Measurements from ENCODE around the gene TSACC.

Gene TSACC

DNA sequence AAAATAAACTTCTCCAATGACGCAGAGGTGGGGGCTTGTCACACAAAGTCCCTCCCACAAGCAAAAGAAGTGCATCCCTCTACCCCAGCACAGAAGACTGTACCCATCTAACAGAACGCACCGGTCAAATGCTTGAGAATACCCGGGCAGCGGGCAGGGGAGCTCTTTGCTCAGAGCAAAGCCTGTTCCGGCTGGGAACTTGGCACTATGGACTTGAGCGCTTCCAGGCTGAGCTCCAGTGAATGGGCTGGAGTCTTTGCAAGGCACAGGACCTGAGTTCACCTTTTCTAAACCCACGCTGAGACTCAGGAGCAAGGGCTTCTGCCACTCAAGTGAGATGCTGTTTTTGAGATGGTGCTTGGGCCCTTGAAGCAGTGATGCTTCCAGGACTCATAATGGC, 51.0 kb downstream of the TSACC start:
- Histone ChIP-seq H3K36me3 (ENCODE audit: insufficient read depth, low read length) (no peaks in the 10 kb centered on the region), H3K4me3 (no peak overlapping the region), H3K27ac (no peak overlapping the region), H3K9ac (ENCODE audit: insufficient read length) (no peak overlapping the region), H3K9me3 (ENCODE audit: low read depth, low read length) (no peaks in the 10 kb centered on the region)
- no peak for TF ChIP-seq POLR2AphosphoS5 (IDR thresholded peaks at IDR 0.05; ENCODE audit: borderline replicate concordance, low read depth, low read length)
- TF ChIP-seq FOXP2 (optimal IDR thresholded peaks at IDR 0.05; ENCODE audit: control extremely low read depth, extremely low read length, insufficient read depth) = no peak
- TF ChIP-seq EZH2 (IDR thresholded peaks at IDR 0.05) = no peak
- DNase-seq (ENCODE audit: low read depth, low spot score) = no peak

DNA sequence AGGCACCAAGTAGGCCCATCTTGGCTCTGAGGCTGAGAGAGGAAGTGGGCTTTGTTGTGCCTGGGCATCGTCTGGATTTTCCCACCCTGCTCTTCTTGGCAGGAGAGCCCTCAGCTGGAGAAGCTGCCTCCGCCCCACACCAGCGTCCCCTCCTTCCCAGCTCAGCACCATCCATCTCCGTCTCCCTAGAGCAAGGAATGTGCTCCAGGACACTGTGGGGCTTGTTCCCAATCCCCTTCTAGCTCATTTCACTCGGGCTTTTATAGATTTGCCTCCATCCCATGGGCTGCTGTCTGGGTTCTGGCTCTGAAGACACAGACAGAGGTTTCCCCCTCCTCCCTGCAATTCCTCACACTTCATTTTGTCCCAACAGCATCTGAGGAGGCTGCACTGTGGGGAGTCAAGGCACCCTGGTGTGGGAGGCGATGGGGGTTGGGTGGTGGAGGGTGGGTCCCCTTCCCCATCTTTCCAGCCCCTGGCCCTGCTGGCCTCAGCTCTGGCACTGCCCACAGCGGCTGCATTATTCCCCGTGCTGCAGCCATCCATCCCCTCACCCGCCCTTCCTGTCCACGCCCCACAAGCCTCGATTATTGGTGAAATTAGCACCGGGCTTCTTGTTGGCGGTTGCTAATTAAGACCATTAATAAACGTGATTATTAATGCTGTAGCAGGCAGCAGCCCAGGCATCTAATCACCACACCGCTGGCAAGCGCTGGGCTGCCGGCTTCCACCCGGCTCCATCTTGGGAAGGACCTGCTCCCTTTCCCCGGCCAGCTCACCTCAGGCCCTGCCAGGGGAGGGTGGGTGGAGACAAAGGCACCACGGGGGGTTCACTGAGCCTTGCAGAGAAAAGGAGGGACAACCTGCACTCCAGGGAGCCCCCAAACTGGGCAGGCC, 52.4 kb downstream of the TSACC start:
- H3K27ac ChIP-seq = no peak overlapping the region
- H3K36me3 ChIP-seq (ENCODE audit: insufficient read depth, low read length) = no peaks in the 10 kb centered on the region
- no peak for DNase-seq (ENCODE audit: low read depth, low spot score)
- H3K4me3 ChIP-seq = no peak overlapping the region
- no peak overlapping the region for H3K9ac ChIP-seq (ENCODE audit: insufficient read length)
- TF ChIP-seq POLR2AphosphoS5 (IDR thresholded peaks at IDR 0.05; ENCODE audit: borderline replicate concordance, low read depth, low read length) (no peak), FOXP2 (optimal IDR thresholded peaks at IDR 0.05; ENCODE audit: control extremely low read depth, extremely low read length, insufficient read depth) (no peak), EZH2 (IDR thresholded peaks at IDR 0.05) (no peak)
- H3K9me3 ChIP-seq (ENCODE audit: low read depth, low read length) = no peaks in the 10 kb centered on the region

DNA sequence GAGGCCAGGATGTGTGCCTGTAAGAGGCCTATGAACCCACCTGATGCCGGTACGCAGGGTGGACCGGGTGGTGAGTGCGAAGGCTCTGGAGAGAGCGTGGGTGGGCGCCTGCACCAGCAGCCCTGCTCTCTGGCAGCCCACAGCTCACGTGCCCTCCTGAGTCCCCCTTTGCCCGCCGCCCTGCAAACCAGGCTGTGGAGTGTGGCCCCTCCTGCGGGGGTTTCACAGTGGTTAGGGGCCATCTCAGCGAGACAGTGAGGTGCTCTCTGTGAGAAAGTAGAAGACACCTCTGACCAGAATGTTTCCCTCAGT, 53.0 kb downstream of the TSACC start:
- no peak overlapping the region for H3K4me3 ChIP-seq
- no peak for DNase-seq (ENCODE audit: low read depth, low spot score)
- H3K9ac ChIP-seq (ENCODE audit: insufficient read length) = no peak overlapping the region
- H3K27ac ChIP-seq = no peak overlapping the region
- H3K36me3 ChIP-seq (ENCODE audit: insufficient read depth, low read length) = no peaks in the 10 kb centered on the region
- TF ChIP-seq POLR2AphosphoS5 (IDR thresholded peaks at IDR 0.05; ENCODE audit: borderline replicate concordance, low read depth, low read length) (no peak), EZH2 (IDR thresholded peaks at IDR 0.05) (no peak), FOXP2 (optimal IDR thresholded peaks at IDR 0.05; ENCODE audit: control extremely low read depth, extremely low read length, insufficient read depth) (no peak)
- no peaks in the 10 kb centered on the region for H3K9me3 ChIP-seq (ENCODE audit: low read depth, low read length)

DNA sequence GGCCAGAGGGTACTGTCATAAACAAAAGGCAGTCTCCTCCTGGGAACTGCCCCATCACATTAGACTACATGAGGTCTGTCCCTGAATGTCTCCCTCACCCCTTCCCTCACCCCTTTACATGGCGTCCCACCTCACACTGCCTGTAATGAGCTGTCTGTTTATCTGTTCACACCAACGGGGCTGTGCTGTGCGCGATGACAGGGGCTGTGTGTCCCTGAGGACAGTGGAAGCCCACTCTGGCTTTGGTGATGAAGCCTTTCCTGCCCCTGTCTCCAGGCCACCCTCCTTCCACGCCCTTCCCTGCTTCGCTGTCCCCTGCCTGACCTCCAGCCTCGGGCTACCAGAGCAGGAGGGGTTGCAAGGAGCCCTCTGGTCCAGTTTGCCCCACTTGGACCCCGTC, 53.4 kb downstream of the TSACC start:
- Histone ChIP-seq H3K36me3 (ENCODE audit: insufficient read depth, low read length) (no peaks in the 10 kb centered on the region), H3K9ac (ENCODE audit: insufficient read length) (no peak overlapping the region), H3K9me3 (ENCODE audit: low read depth, low read length) (no peaks in the 10 kb centered on the region), H3K4me3 (no peak overlapping the region), H3K27ac (no peak overlapping the region)
- no peak for DNase-seq (ENCODE audit: low read depth, low spot score)
- TF ChIP-seq POLR2AphosphoS5 (IDR thresholded peaks at IDR 0.05; ENCODE audit: borderline replicate concordance, low read depth, low read length) (no peak), EZH2 (IDR thresholded peaks at IDR 0.05) (no peak), FOXP2 (optimal IDR thresholded peaks at IDR 0.05; ENCODE audit: control extremely low read depth, extremely low read length, insufficient read depth) (no peak)

DNA sequence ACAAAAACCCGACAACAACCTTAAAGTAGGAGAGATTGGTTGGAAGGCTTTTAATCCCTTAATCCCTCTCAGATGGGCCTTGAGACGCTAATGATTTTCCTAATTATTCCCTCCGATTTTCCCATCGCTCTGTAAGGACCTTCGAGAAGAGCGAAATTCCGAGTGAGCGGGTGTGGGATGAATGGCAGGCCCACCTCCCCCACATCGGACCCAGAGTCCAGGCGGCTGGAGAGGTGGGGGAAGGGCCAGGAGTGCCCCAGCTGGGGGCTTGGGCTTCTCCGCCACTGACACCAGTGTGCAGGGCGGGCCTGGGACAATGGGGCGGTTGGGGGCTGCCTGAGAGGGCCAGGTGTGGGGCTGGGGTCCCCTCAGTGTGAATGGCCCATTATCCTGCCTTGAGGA, 54.1 kb downstream of the TSACC start:
- Histone ChIP-seq H3K9ac (ENCODE audit: insufficient read length) (no peak overlapping the region), H3K4me3 (no peak overlapping the region), H3K9me3 (ENCODE audit: low read depth, low read length) (no peaks in the 10 kb centered on the region), H3K36me3 (ENCODE audit: insufficient read depth, low read length) (no peaks in the 10 kb centered on the region), H3K27ac (no peak overlapping the region)
- TF ChIP-seq FOXP2 (optimal IDR thresholded peaks at IDR 0.05; ENCODE audit: control extremely low read depth, extremely low read length, insufficient read depth) (no peak), POLR2AphosphoS5 (IDR thresholded peaks at IDR 0.05; ENCODE audit: borderline replicate concordance, low read depth, low read length) (no peak), EZH2 (IDR thresholded peaks at IDR 0.05) (no peak)
- no peak for DNase-seq (ENCODE audit: low read depth, low spot score)

DNA sequence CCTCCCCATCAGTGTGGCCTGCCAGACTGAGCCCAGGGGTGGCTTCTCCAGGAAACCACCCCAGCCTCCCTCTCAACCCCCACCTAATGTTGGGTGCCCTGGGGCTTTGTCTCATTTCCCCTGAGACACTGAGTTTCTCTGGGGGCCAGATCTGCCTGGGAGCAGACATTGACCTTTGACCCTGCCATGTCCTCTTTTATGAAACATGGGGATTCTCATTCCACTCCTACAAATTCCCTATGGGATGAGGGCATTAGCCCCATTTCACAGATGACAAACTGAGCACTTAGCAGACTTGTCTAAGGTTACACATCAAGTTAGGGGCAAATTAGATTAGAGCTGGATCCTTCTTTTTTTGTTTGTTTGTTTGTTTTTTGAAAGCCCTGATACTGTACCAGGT, 54.8 kb downstream of the TSACC start:
- Histone ChIP-seq H3K9me3 (ENCODE audit: low read depth, low read length) (no peaks in the 10 kb centered on the region), H3K36me3 (ENCODE audit: insufficient read depth, low read length) (no peaks in the 10 kb centered on the region), H3K9ac (ENCODE audit: insufficient read length) (no peak overlapping the region), H3K27ac (no peak overlapping the region), H3K4me3 (no peak overlapping the region)
- TF ChIP-seq EZH2 (IDR thresholded peaks at IDR 0.05) = no peak
- no peak for DNase-seq (ENCODE audit: low read depth, low spot score)

DNA sequence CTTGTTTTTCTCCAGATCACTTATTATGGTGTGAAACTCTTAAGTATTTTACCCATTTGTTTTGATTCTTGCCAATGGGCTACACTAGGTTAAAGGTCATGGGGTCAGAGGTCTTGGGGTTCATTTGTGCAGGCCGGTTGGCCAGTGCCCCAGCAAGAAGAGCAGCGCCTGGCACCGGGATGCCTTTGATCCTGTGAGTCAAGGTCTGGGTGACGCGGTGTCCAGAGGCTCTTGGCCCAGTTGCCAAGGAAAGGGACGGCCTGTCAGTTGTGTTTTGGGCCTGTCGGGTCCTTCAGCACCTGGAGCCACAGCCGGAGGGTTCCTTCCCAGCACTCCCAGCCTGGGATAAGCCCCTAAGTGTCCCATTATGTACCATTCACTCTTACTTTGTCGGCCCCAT, 55.8 kb downstream of the TSACC start:
- TF ChIP-seq EZH2 (IDR thresholded peaks at IDR 0.05) = no peak
- no peak for TF ChIP-seq POLR2AphosphoS5 (IDR thresholded peaks at IDR 0.05; ENCODE audit: borderline replicate concordance, low read depth, low read length)
- no peak for TF ChIP-seq FOXP2 (optimal IDR thresholded peaks at IDR 0.05; ENCODE audit: control extremely low read depth, extremely low read length, insufficient read depth)
- no peaks in the 10 kb centered on the region for H3K36me3 ChIP-seq (ENCODE audit: insufficient read depth, low read length)
- DNase-seq (ENCODE audit: low read depth, low spot score) = no peak
- no peak overlapping the region for H3K4me3 ChIP-seq
- H3K27ac ChIP-seq = no peak overlapping the region
- no peak overlapping the region for H3K9ac ChIP-seq (ENCODE audit: insufficient read length)
- no peaks in the 10 kb centered on the region for H3K9me3 ChIP-seq (ENCODE audit: low read depth, low read length)

DNA sequence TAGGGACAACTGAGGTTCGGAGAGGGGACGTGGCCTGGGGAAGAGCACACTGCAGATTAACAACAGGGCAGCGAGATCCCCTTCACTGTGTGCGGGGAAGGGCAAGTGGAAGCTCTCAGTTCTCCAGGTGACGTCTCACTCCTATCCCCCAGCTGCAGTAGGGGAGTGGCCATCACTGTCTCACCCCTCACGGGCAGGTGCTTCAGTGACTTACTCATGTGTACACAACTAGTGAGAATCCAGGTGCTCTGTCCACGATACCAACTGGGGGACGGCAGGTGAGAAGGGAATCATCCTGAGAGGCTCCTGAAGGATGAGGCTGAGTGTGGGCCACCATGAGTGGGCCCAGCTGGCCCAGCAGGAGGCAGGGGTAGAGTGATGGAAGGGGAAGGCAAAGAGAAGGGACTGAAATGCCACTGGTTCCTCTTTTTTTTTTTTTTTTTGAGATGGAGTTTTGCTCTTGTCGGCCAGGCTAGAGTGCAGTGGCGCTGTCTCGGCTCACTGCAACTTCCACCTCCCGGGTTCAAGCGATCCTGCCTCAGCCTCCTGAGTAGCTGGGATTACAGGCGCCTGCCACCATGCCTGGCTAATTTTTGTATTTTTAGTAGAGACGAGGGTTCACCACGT, 56.6 kb downstream of the TSACC start:
- DNase-seq (ENCODE audit: low read depth, low spot score) = no peak
- H3K4me3 ChIP-seq = no peak overlapping the region
- no peak overlapping the region for H3K9ac ChIP-seq (ENCODE audit: insufficient read length)
- no peaks in the 10 kb centered on the region for H3K9me3 ChIP-seq (ENCODE audit: low read depth, low read length)
- no peak overlapping the region for H3K27ac ChIP-seq
- TF ChIP-seq EZH2 (IDR thresholded peaks at IDR 0.05) = no peak
- TF ChIP-seq POLR2AphosphoS5 (IDR thresholded peaks at IDR 0.05; ENCODE audit: borderline replicate concordance, low read depth, low read length) = no peak
- no peak for TF ChIP-seq FOXP2 (optimal IDR thresholded peaks at IDR 0.05; ENCODE audit: control extremely low read depth, extremely low read length, insufficient read depth)
- no peaks in the 10 kb centered on the region for H3K36me3 ChIP-seq (ENCODE audit: insufficient read depth, low read length)
